PC-9 (cell line): ENCODE results near the gene MGAT3. TPM values are rescaled to one million over a fixed set of nuclear protein-coding genes. Genes with fewer than 3 reads are reported as not detected.

Experiments used
- BruUV-seq: library from RNA; stranded (reverse); fragments of 400-500 nt; replicated peaks from 2 replicates; lab custom pipeline; 2021; lab: Mats Ljungman, UMichigan
- CTCF ChIA-PET: fragments of 300-600 bp; sonication (Branson Sonifier 250); formaldehyde crosslinking; loops from one replicate; lab custom pipeline; 2022; ENCODE audit warnings: antibody characterized with exemption; lab: Charles Lee
- POLR2A ChIA-PET: fragments of 300-600 bp; sonication (Branson Sonifier 250); formaldehyde crosslinking; loops from one replicate; lab custom pipeline; 2022; ENCODE audit warnings: antibody characterized with exemption; ENCODE audit not compliant: unreplicated experiment; lab: Charles Lee
- DNase-seq, 2 experiments: peaks; one replicate each; pipeline versions ENCODE4 v3.0.0 to v3.0.0-alpha.2; 2015 to 2022; ENCODE audit warnings: mixed read lengths in 1 of 2
- H2AFZ ChIP-seq: fragments of 200-600 bp; sonication (generic); 2 replicates; pipeline ENCODE4 v1.8.1; 2017; ENCODE audit warnings: antibody characterized with exemption
- H3F3A ChIP-seq: fragments of 200-600 bp; sonication (generic); 2 replicates; pipeline ENCODE4 v1.8.1; 2017; ENCODE audit warnings: antibody characterized with exemption, mild to moderate bottlenecking, low read depth; ENCODE audit not compliant: insufficient read depth
- H3K27ac ChIP-seq: fragments of 200-600 bp; sonication (generic); 2 replicates; pipeline ENCODE4 v1.6.1; 2016; ENCODE audit warnings: mixed run types
- H3K27me3 ChIP-seq: fragments of 200-600 bp; sonication (generic); 2 replicates; pipeline ENCODE4 v1.6.1; 2016; ENCODE audit warnings: low read depth, mixed run types; ENCODE audit not compliant: insufficient read depth
- H3K36me3 ChIP-seq: fragments of 200-600 bp; sonication (generic); 2 replicates; pipeline ENCODE4 v1.6.1; 2016; ENCODE audit warnings: low read depth, mixed run types
- H3K4me1 ChIP-seq: fragments of 200-600 bp; sonication (generic); replicated peaks from 2 replicates; pipeline ENCODE4 v1.6.1; 2016; ENCODE audit warnings: mixed run types; ENCODE audit not compliant: insufficient read depth
- H3K4me2 ChIP-seq: fragments of 200-600 bp; sonication (generic); 2 replicates; pipeline ENCODE4 v1.6.1; 2017; ENCODE audit warnings: mixed run types
- H3K4me3 ChIP-seq: fragments of 200-600 bp; sonication (generic); 2 replicates; pipeline ENCODE4 v1.6.1; 2016; ENCODE audit warnings: mixed run types
- H3K79me2 ChIP-seq: fragments of 200-600 bp; sonication (generic); 2 replicates; pipeline ENCODE4 v1.6.1; 2017; ENCODE audit warnings: low read depth, mixed run types
- H3K9me2 ChIP-seq: fragments of 200-600 bp; sonication (generic); 2 replicates; pipeline ENCODE4 v1.8.1; 2017; ENCODE audit warnings: mild to moderate bottlenecking; ENCODE audit not compliant: insufficient read depth
- H3K9me3 ChIP-seq: fragments of 200-600 bp; sonication (generic); 2 replicates; pipeline ENCODE4 v1.8.1; 2016; ENCODE audit warnings: low read depth; ENCODE audit not compliant: insufficient read depth
- H4K20me1 ChIP-seq: fragments of 200-600 bp; sonication (generic); 2 replicates; pipeline ENCODE4 v1.8.1; 2017; ENCODE audit not compliant: insufficient read depth
- CTCF ChIP-seq: fragments of 200-600 bp; sonication (generic); conservative IDR thresholded peaks from 2 replicates; pipeline ENCODE4 v1.6.1; 2017; ENCODE audit warnings: mixed run types, antibody characterized with exemption, mild to moderate bottlenecking, moderate library complexity
- EZH2 ChIP-seq: fragments of 200-600 bp; sonication (generic); IDR thresholded peaks from 2 replicates; pipeline ENCODE4 v1.8.0; 2017; ENCODE audit warnings: antibody characterized with exemption, low read depth
- intact Hi-C: fragments of 100-400 bp; cut with micrococcal nuclease; formaldehyde crosslinking; loops from one replicate; pipeline ENCODE4 v1.10.0; 2022; ENCODE audit not compliant: unreplicated experiment
- total RNA-seq: library from RNA; stranded (reverse); gene quantifications from 2 replicates; pipeline ENCODE4 v1.2.3, GENCODE V29; 2021

MGAT3 gene
- total RNA-seq, 1 experiment from 2014 or later, result not detected

- DNase-seq, result no peak
- ChIA-PET POLR2A (interaction anchor here (0.7 kb wide), 1 partner anchor 32 kb away, joined by 5 read pairs; no protein-coding TSS in a partner anchor), CTCF (no interaction called here)
- Histone ChIP-seq H4K20me1 (no peaks in the 10 kb centered on the region; the same call in 1 of the 2 replicates), H3K4me2 (no peak overlapping the region), H2AFZ (no peak overlapping the region), H3K4me3 (no peak overlapping the region), H3K27me3 (no peaks in the 10 kb centered on the region), H3K36me3 (peaks cover 12% of the 10 kb centered on the region), H3K27ac (no peak overlapping the region), H3K4me1 (no peaks in the 10 kb centered on the region), H3K9me2 (no peaks in the 10 kb centered on the region), H3F3A (no peaks in the 10 kb centered on the region; the same call in 1 of the 2 replicates), H3K79me2 (no peaks in the 10 kb centered on the region), H3K9me3 (no peaks in the 10 kb centered on the region)
- TF ChIP-seq EZH2 (no peak), CTCF (no peak)
- no TSS peak for BruUV-seq
- intact Hi-C loops, result no loop called here
Observed at GRCh38 chr22:39422721-39423120, 34.1 kb upstream of the MGAT3 start.

GRCh38 chr22:39423976-39424375, 32.8 kb upstream of the MGAT3 start:
- no peaks in the 10 kb centered on the region; the same call in 1 of the 2 replicates for H4K20me1 ChIP-seq
- no peaks in the 10 kb centered on the region for H3K4me1 ChIP-seq
- H3K27ac ChIP-seq, result no peak overlapping the region
- H2AFZ ChIP-seq, result no peak overlapping the region
- no peaks in the 10 kb centered on the region for H3K27me3 ChIP-seq
- H3K36me3 ChIP-seq, result peaks cover 11% of the 10 kb centered on the region
- no peak for DNase-seq
- intact Hi-C loops, result no loop called here
- H3K4me3 ChIP-seq, result no peak overlapping the region
- no peaks in the 10 kb centered on the region for H3K9me3 ChIP-seq
- no peak overlapping the region for H3K4me2 ChIP-seq
- TF ChIP-seq EZH2 (no peak), CTCF (no peak)
- no peaks in the 10 kb centered on the region for H3K79me2 ChIP-seq
- H3K9me2 ChIP-seq, result no peaks in the 10 kb centered on the region
- CTCF ChIA-PET, result no interaction called here
- BruUV-seq, result no TSS peak
- POLR2A ChIA-PET, result no interaction called here
- no peaks in the 10 kb centered on the region; the same call in 1 of the 2 replicates for H3F3A ChIP-seq

- Histone ChIP-seq H3K4me2 (no peak overlapping the region), H2AFZ (no peak overlapping the region), H3K4me1 (no peaks in the 10 kb centered on the region), H3F3A (no peaks in the 10 kb centered on the region; the same call in 1 of the 2 replicates), H3K79me2 (no peaks in the 10 kb centered on the region), H3K9me2 (no peaks in the 10 kb centered on the region), H3K27me3 (no peaks in the 10 kb centered on the region), H3K36me3 (0 out of 2 replicates have a peak, but pooled peaks cover 5% of the 10 kb centered on the region), H3K9me3 (no peaks in the 10 kb centered on the region), H3K4me3 (no peak overlapping the region), H4K20me1 (no peaks in the 10 kb centered on the region; the same call in 1 of the 2 replicates), H3K27ac (no peak overlapping the region)
- TF ChIP-seq EZH2 (no peak), CTCF (no peak)
- intact Hi-C loops, result no loop called here
- no TSS peak for BruUV-seq
- ChIA-PET CTCF (interaction anchor here (0.7 kb wide), 1 partner anchor 18 kb away, joined by 3 read pairs; no protein-coding TSS in a partner anchor), POLR2A (no interaction called here)
- DNase-seq, result no peak
Observed at GRCh38 chr22:39426380-39427043, 30.3 kb upstream of the MGAT3 start.
